Measurements from ENCODE around the gene ITGAX. TPM values are rescaled to one million over a fixed set of nuclear protein-coding genes. Genes with fewer than 3 reads are reported as not detected.

ITGAX gene
- total and polyA plus RNA-seq, 8 donors, result 1.1 to 6.7 (median 4.1) TPM; not detected in 1

DNA sequence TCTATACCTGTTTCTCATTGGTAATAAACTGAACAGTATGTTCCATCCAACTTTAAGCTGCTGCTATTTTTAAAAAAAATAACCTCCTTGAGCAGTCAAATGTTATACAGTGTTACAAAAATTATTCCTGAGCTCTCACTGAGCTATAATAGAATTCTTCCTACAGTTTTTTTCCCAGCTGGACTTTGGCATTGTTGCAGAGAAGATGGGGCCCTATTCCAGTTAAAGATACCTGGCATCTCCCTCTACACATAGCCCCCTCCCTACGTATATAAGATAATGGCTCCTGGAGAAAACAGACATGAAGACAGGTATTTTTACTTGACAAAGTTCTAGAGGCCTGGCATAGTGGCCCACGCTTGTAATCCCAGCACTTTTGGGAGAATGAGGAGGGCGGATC lies 74.8 kb downstream of the ITGAX start:
- Histone ChIP-seq H3K4me1 (peaks cover 0 to 19% (median 11%) of the 10 kb centered on the region in 4 donors), H3K27ac (no peak overlapping the region), H3K4me3 (no peak overlapping the region), H3K9me3 (no peaks in the 10 kb centered on the region), H3K27me3 (peaks cover 0 to 9% (median 3%) of the 10 kb centered on the region in 3 donors), H3K36me3 (no peaks in the 10 kb centered on the region)
- intact Hi-C loops (cut with DNase I; ENCODE audit: low total_unique reads), result no loop called here
- no peak for DNase-seq
- WGBS, 5 donors, result 72 to 83% (median 80%) methylated on average over 3 of the region's 3 CpGs
- TF ChIP-seq, protein P1, sequence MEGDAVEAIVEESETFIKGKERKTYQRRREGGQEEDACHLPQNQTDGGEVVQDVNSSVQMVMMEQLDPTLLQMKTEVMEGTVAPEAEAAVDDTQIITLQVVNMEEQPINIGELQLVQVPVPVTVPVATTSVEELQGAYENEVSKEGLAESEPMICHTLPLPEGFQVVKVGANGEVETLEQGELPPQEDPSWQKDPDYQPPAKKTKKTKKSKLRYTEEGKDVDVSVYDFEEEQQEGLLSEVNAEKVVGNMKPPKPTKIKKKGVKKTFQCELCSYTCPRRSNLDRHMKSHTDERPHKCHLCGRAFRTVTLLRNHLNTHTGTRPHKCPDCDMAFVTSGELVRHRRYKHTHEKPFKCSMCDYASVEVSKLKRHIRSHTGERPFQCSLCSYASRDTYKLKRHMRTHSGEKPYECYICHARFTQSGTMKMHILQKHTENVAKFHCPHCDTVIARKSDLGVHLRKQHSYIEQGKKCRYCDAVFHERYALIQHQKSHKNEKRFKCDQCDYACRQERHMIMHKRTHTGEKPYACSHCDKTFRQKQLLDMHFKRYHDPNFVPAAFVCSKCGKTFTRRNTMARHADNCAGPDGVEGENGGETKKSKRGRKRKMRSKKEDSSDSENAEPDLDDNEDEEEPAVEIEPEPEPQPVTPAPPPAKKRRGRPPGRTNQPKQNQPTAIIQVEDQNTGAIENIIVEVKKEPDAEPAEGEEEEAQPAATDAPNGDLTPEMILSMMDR (IDR thresholded peaks at IDR 0.05), result no peak
- TF ChIP-seq EP300 (IDR thresholded peaks at IDR 0.05) (no peak), POLR2AphosphoS5 (IDR thresholded peaks at IDR 0.05) (no peak), POLR2A (IDR thresholded peaks at IDR 0.05) (no peak)

- no peak overlapping the region for H3K4me3 ChIP-seq
- TF ChIP-seq, protein P1 (IDR thresholded peaks at IDR 0.05), result no peak
- TF ChIP-seq EP300 (IDR thresholded peaks at IDR 0.05), result no peak
- TF ChIP-seq POLR2A (IDR thresholded peaks at IDR 0.05), result no peak
- no peak for TF ChIP-seq POLR2AphosphoS5 (IDR thresholded peaks at IDR 0.05)
- intact Hi-C loops (cut with DNase I; ENCODE audit: low total_unique reads), result no loop called here
- peaks cover 0 to 9% (median 3%) of the 10 kb centered on the region in 3 donors for H3K27me3 ChIP-seq
- H3K4me1 ChIP-seq, result peaks cover 0 to 19% (median 11%) of the 10 kb centered on the region in 4 donors
- no peaks in the 10 kb centered on the region for H3K9me3 ChIP-seq
- no peak overlapping the region for H3K27ac ChIP-seq
- WGBS, 5 donors, result 37 to 55% (median 49%) methylated on average over 5 of the region's 5 CpGs
- DNase-seq, result no peak
- H3K36me3 ChIP-seq, result peaks cover 0 to 2% (median 0%) of the 10 kb centered on the region in 4 donors
Measured at GRCh38 chr16:31430380-31431052, 75.5 kb downstream of the ITGAX start.

Other genes with a start within 250 kb of the ITGAX start
- gene BCKDK, start 246.8 kb upstream of the ITGAX start, total RNA-seq, result 100 to 1,000 TPM in 1 of 5 donors, 10 to 100 TPM in 4; 11.0 to 197 (median 58.3) TPM
- 10 to 100 TPM; 27.4 to 40.9 (median 34.0) TPM for gene BCKDK, start 246.8 kb upstream of the ITGAX start, polyA plus RNA-seq
- 100 to 1,000 TPM in 1 of 5 donors, 10 to 100 TPM in 4; 38.8 to 114 (median 64.9) TPM for gene KAT8, start 237.5 kb upstream of the ITGAX start, total RNA-seq
- gene KAT8, start 237.5 kb upstream of the ITGAX start, polyA plus RNA-seq, result 10 to 100 TPM; 45.0 to 51.4 (median 45.8) TPM
- gene PRSS8, start 219.4 kb upstream of the ITGAX start, total RNA-seq, result 100 to 1,000 TPM in 2 of 5 donors, 10 to 100 TPM in 2, 1 to 10 TPM in 1; 5.8 to 176 (median 70.5) TPM
- gene PRSS8, start 219.4 kb upstream of the ITGAX start, polyA plus RNA-seq, result 100 to 1,000 TPM in 2 of 3 donors, 10 to 100 TPM in 1; 39.3 to 151 (median 115) TPM
- 10 to 100 TPM in 1 of 5 donors, 1 to 10 TPM in 1, under 1 TPM in 1, not detected in 2; 0.87 to 26.3 (median 2.6) TPM for gene PRSS36, start 205.1 kb upstream of the ITGAX start, total RNA-seq
- 1 to 10 TPM; 2.1 to 4.0 (median 2.9) TPM for gene PRSS36, start 205.1 kb upstream of the ITGAX start, polyA plus RNA-seq
- gene FUS, start 175.0 kb upstream of the ITGAX start, total RNA-seq, result 100 to 1,000 TPM in 2 of 5 donors, 10 to 100 TPM in 3; 41.1 to 133 (median 60.3) TPM
- 100 to 1,000 TPM; 130 to 175 (median 135) TPM for gene FUS, start 175.0 kb upstream of the ITGAX start, polyA plus RNA-seq
- 100 to 1,000 TPM in 1 of 5 donors, 10 to 100 TPM in 4; 10.5 to 484 (median 29.8) TPM for gene PYCARD, start 152.4 kb upstream of the ITGAX start, total RNA-seq
- 10 to 100 TPM; 35.7 to 64.9 (median 49.9) TPM for gene PYCARD, start 152.4 kb upstream of the ITGAX start, polyA plus RNA-seq
- under 1 TPM in 1 of 5 donors, not detected in 4; under 0.01 TPM for gene TRIM72, start 141.1 kb upstream of the ITGAX start, total RNA-seq
- gene TRIM72, start 141.1 kb upstream of the ITGAX start, polyA plus RNA-seq, result under 1 TPM in 2 of 3 donors, not detected in 1; 0.10 to 0.15 TPM
- gene PYDC1, start 138.0 kb upstream of the ITGAX start, total RNA-seq, result not detected
- not detected for gene PYDC1, start 138.0 kb upstream of the ITGAX start, polyA plus RNA-seq
- gene ITGAM, start 95.2 kb upstream of the ITGAX start, total RNA-seq, result 100 to 1,000 TPM in 2 of 5 donors, 1 to 10 TPM in 3; 1.8 to 145 (median 7.2) TPM
- 1 to 10 TPM; 1.2 to 3.8 (median 2.6) TPM for gene ITGAM, start 95.2 kb upstream of the ITGAX start, polyA plus RNA-seq
- gene ITGAD, start 38.2 kb downstream of the ITGAX start, total RNA-seq, result under 1 TPM in 2 of 5 donors, not detected in 3; 0.29 to 0.37 TPM
- gene ITGAD, start 38.2 kb downstream of the ITGAX start, polyA plus RNA-seq, result not detected
- gene COX6A2, start 73.2 kb downstream of the ITGAX start, total RNA-seq, result not detected
- gene COX6A2, start 73.2 kb downstream of the ITGAX start, polyA plus RNA-seq, result 1 to 10 TPM in 2 of 3 donors, not detected in 1; 1.4 to 8.2 TPM
- under 1 TPM in 2 of 5 donors, not detected in 3; 0.18 to 0.45 TPM for gene ZNF843, start 87.6 kb downstream of the ITGAX start, total RNA-seq
- under 1 TPM; 0.15 to 0.37 (median 0.31) TPM for gene ZNF843, start 87.6 kb downstream of the ITGAX start, polyA plus RNA-seq
- 10 to 100 TPM in 2 of 5 donors, 1 to 10 TPM in 2, not detected in 1; 2.6 to 29.8 (median 15.1) TPM for gene ARMC5, start 104.3 kb downstream of the ITGAX start, total RNA-seq
- gene ARMC5, start 104.3 kb downstream of the ITGAX start, polyA plus RNA-seq, result 10 to 100 TPM in 2 of 3 donors, 1 to 10 TPM in 1; 6.7 to 13.0 (median 11.3) TPM
- gene TGFB1I1, start 117.0 kb downstream of the ITGAX start, total RNA-seq, result 10 to 100 TPM; 36.0 to 84.0 (median 63.1) TPM
- 10 to 100 TPM; 44.8 to 49.3 (median 49.1) TPM for gene TGFB1I1, start 117.0 kb downstream of the ITGAX start, polyA plus RNA-seq
- not detected for gene SLC5A2, start 127.9 kb downstream of the ITGAX start, total RNA-seq
- gene SLC5A2, start 127.9 kb downstream of the ITGAX start, polyA plus RNA-seq, result 1 to 10 TPM in 1 of 3 donors, under 1 TPM in 2; 0.62 to 1.8 (median 0.76) TPM
- gene RUSF1, start 153.2 kb downstream of the ITGAX start, total RNA-seq, result 100 to 1,000 TPM in 1 of 5 donors, 10 to 100 TPM in 4; 27.4 to 171 (median 60.0) TPM
- gene RUSF1, start 153.2 kb downstream of the ITGAX start, polyA plus RNA-seq, result 10 to 100 TPM; 21.4 to 47.5 (median 28.8) TPM
- 1 to 10 TPM in 1 of 5 donors, not detected in 4; 4.8 TPM for gene AHSP, start 172.7 kb downstream of the ITGAX start, total RNA-seq
- not detected for gene AHSP, start 172.7 kb downstream of the ITGAX start, polyA plus RNA-seq

All from stomach (tissue), 9 donors.